HepG2 (cell line): ENCODE results near the gene PLOD2. TPM values are rescaled to one million over a fixed set of nuclear protein-coding genes. Genes with fewer than 3 reads are reported as not detected.

Experiments
- AFF4 ChIP-seq: sonication (generic); formaldehyde crosslinking; IDR thresholded peaks from 2 replicates; pipeline ENCODE4 v1.4.0; 2020; ENCODE audit warnings: missing genetic modification reagents
- BORCS8-MEF2B ChIP-seq: sonication (generic); formaldehyde crosslinking; IDR thresholded peaks from 2 replicates; pipeline ENCODE4 v1.8.0; 2022; ENCODE audit warnings: mild to moderate bottlenecking, missing genetic modification reagents
- CEBPB ChIP-seq: IDR thresholded peaks from 2 replicates; pipeline ENCODE4 v1.6.1; 2011; ENCODE audit warnings: low read depth, low read length, improper control_type of control experiment, borderline replicate concordance
- CERS6 ChIP-seq: sonication (generic); formaldehyde crosslinking; IDR thresholded peaks from 2 replicates; pipeline ENCODE4 v1.5.0; 2020; ENCODE audit warnings: missing genetic modification reagents
- CREBL2 ChIP-seq: sonication (generic); formaldehyde crosslinking; IDR thresholded peaks from 2 replicates; pipeline ENCODE4 v1.8.1; 2023; ENCODE audit warnings: missing genetic modification reagents, mild to moderate bottlenecking, borderline replicate concordance
- CREM ChIP-seq, 2 experiments: sonication (generic) in 1 of 2; formaldehyde crosslinking in 1 of 2; IDR thresholded peaks; 2 replicates each; pipeline versions ENCODE4 v1.4.0 to v1.6.1; 2016 to 2020; ENCODE audit warnings: antibody characterized with exemption in 1 of 2, mild to moderate bottlenecking in 1 of 2, missing genetic modification reagents in 1 of 2
- KAT2B ChIP-seq: fragments of 150-350 bp; IDR thresholded peaks from 2 replicates; pipeline ENCODE4 v1.6.1; 2014; ENCODE audit warnings: low read depth, low read length, borderline replicate concordance
- KDM5A ChIP-seq: fragments of 200-600 bp; sonication (generic); IDR thresholded peaks from 2 replicates; pipeline ENCODE4 v1.7.0; 2018; ENCODE audit warnings: antibody characterized with exemption, mild to moderate bottlenecking, low read length, borderline replicate concordance
- MTA1 ChIP-seq: sonication (generic); formaldehyde crosslinking; IDR thresholded peaks from 2 replicates; pipeline ENCODE4 v1.4.0; 2020; ENCODE audit warnings: missing genetic modification reagents, mild to moderate bottlenecking, borderline replicate concordance
- MTA3 ChIP-seq: sonication (generic); formaldehyde crosslinking; IDR thresholded peaks from 2 replicates; pipeline ENCODE4 v1.4.0; 2020; ENCODE audit warnings: missing genetic modification reagents
- NR2F6 ChIP-seq, 2 experiments: IDR thresholded peaks; 2 replicates each; pipeline ENCODE4 v1.6.1; 2016; ENCODE audit warnings: antibody characterized with exemption in 1 of 2, mild to moderate bottlenecking in 1 of 2
- SMAD9 ChIP-seq: sonication (generic); formaldehyde crosslinking; IDR thresholded peaks from 2 replicates; pipeline ENCODE4 v1.5.1; 2020; ENCODE audit warnings: mild to moderate bottlenecking, missing genetic modification reagents
- STAT5B ChIP-seq: sonication (generic); formaldehyde crosslinking; IDR thresholded peaks from 2 replicates; pipeline ENCODE4 v1.4.0; 2020; ENCODE audit warnings: missing genetic modification reagents
- TARDBP ChIP-seq: sonication (generic); formaldehyde crosslinking; IDR thresholded peaks from 2 replicates; pipeline ENCODE4 v1.8.0; 2022; ENCODE audit warnings: mild to moderate bottlenecking, missing genetic modification reagents
- TRIM24 ChIP-seq: sonication (generic); formaldehyde crosslinking; IDR thresholded peaks from 2 replicates; pipeline ENCODE4 v1.8.0; 2022; ENCODE audit warnings: mild to moderate bottlenecking, missing genetic modification reagents
- ZFYVE20 ChIP-seq: sonication (generic); formaldehyde crosslinking; IDR thresholded peaks from 2 replicates; pipeline ENCODE4 v1.8.0; 2023; ENCODE audit warnings: low read depth, mild to moderate bottlenecking, moderate library complexity, missing genetic modification reagents, borderline replicate concordance
- ZNF562 ChIP-seq: sonication (generic); formaldehyde crosslinking; IDR thresholded peaks from 2 replicates; pipeline ENCODE4 v1.8.0; 2022; ENCODE audit warnings: missing genetic modification reagents, borderline replicate concordance
- ZNF572 ChIP-seq: sonication (generic); formaldehyde crosslinking; IDR thresholded peaks from 2 replicates; pipeline ENCODE4 v1.5.1; 2020; ENCODE audit warnings: mild to moderate bottlenecking, missing genetic modification reagents
- ZNF629 ChIP-seq: sonication (generic); formaldehyde crosslinking; conservative IDR thresholded peaks from 2 replicates; pipeline ENCODE4 v1.5.0; 2020; ENCODE audit warnings: missing genetic modification reagents
- ZNF652 ChIP-seq: IDR thresholded peaks from 2 replicates; pipeline ENCODE4 v1.6.1; 2016; ENCODE audit warnings: low read depth, borderline replicate concordance
- ZNF788 ChIP-seq: sonication (generic); formaldehyde crosslinking; IDR thresholded peaks from 2 replicates; pipeline ENCODE4 v1.5.0; 2020; ENCODE audit warnings: mild to moderate bottlenecking, missing genetic modification reagents, borderline replicate concordance
- polyA plus RNA-seq, 8 experiments: library from polyadenylated mRNA; depleted of rRNA in 3 of 8; stranded (reverse) in 7 of 8; unstranded in 1 of 8; fragments of >200 nt; fragmentation: Illumina TruSeq in 4 of 8; extraction: Trizol in 4 of 8; gene quantifications; 2 replicates each; pipeline versions ENCODE4 v1.2.1 to v1.2.3, GENCODE V29; 2011 to 2016; ENCODE audit warnings: low read depth in 4 of 8, missing spikeins in 1 of 8, mixed read lengths in 1 of 8; ENCODE audit not compliant: insufficient read depth in 1 of 8
- total RNA-seq, 5 experiments: library from RNA; depleted of rRNA; stranded (reverse); fragments of >200 nt; fragmentation: Illumina TruSeq; extraction: Trizol; gene quantifications; 2 replicates each; pipeline ENCODE4 v1.2.3, GENCODE V29; 2016; ENCODE audit warnings: low read depth in 1 of 5
- TF ChIP-seq, protein P1 (sequence below): IDR thresholded peaks from 2 replicates; pipeline ENCODE4 v1.6.1; 2018; ENCODE audit warnings: missing genetic modification reagents, mild to moderate bottlenecking, missing compliant biosample characterization
- TF ChIP-seq, protein P2 (sequence below): sonication (generic); formaldehyde crosslinking; IDR thresholded peaks from 2 replicates; pipeline ENCODE4 v1.4.0; 2020; ENCODE audit warnings: missing genetic modification reagents

The PLOD2 gene
- total and polyA plus RNA-seq, 2 of the 13 experiments (the other 11 are each of a cell fraction or from before 2014, with no cell fraction given): 107 to 161 TPM

- TF ChIP-seq ZNF652 (CRISPR knock-in tag) (no peak), SMAD9 (CRISPR knock-in tag) (no peak), ZNF572 (CRISPR knock-in tag) (no peak), STAT5B (CRISPR knock-in tag) (no peak), CERS6 (CRISPR knock-in tag) (no peak), MTA1 (CRISPR knock-in tag) (no peak), MTA3 (CRISPR knock-in tag) (no peak), ZNF562 (CRISPR knock-in tag) (no peak), ZNF788 (no peak), BORCS8-MEF2B (CRISPR knock-in tag) (no peak), TRIM24 (CRISPR knock-in tag) (no peak), KDM5A (no peak), TARDBP (CRISPR knock-in tag) (no peak), CREM (IDR thresholded peaks at IDR 0.05) (peak; percentile 76), CREM (CRISPR knock-in tag; IDR thresholded peaks at IDR 0.05) (no peak), ZFYVE20 (CRISPR knock-in tag) (no peak), AFF4 (no peak), CEBPB (peak; percentile 94), NR2F6 (IDR thresholded peaks at IDR 0.05) (0 out of 2 replicates have a peak, but pooled peaks have one; percentile 28), NR2F6 (CRISPR knock-in tag; IDR thresholded peaks at IDR 0.05) (peak; percentile 61; the same call in 1 of the 2 replicates), KAT2B (no peak), CREBL2 (CRISPR knock-in tag) (no peak), ZNF629 (CRISPR knock-in tag) (no peak)
- TF ChIP-seq, protein P1, sequence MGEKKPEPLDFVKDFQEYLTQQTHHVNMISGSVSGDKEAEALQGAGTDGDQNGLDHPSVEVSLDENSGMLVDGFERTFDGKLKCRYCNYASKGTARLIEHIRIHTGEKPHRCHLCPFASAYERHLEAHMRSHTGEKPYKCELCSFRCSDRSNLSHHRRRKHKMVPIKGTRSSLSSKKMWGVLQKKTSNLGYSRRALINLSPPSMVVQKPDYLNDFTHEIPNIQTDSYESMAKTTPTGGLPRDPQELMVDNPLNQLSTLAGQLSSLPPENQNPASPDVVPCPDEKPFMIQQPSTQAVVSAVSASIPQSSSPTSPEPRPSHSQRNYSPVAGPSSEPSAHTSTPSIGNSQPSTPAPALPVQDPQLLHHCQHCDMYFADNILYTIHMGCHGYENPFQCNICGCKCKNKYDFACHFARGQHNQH (CRISPR knock-in tag): peak; percentile 65; the same call in 1 of the 2 replicates
- TF ChIP-seq, protein P2, sequence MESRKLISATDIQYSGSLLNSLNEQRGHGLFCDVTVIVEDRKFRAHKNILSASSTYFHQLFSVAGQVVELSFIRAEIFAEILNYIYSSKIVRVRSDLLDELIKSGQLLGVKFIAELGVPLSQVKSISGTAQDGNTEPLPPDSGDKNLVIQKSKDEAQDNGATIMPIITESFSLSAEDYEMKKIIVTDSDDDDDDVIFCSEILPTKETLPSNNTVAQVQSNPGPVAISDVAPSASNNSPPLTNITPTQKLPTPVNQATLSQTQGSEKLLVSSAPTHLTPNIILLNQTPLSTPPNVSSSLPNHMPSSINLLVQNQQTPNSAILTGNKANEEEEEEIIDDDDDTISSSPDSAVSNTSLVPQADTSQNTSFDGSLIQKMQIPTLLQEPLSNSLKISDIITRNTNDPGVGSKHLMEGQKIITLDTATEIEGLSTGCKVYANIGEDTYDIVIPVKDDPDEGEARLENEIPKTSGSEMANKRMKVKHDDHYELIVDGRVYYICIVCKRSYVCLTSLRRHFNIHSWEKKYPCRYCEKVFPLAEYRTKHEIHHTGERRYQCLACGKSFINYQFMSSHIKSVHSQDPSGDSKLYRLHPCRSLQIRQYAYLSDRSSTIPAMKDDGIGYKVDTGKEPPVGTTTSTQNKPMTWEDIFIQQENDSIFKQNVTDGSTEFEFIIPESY (CRISPR knock-in tag): no peak
These were observed 45.4 kb downstream of the PLOD2 start (continued) for GRCh38 chr3:146115619-146116018.
